GM12891 (cell line): Measurements from ENCODE around the gene TRIM31.
A peak's percentile ranks its signal among the peaks of the same experiment; 100 is the strongest.

Experiments
- PAX5 ChIP-seq: IDR thresholded peaks from 2 replicates; pipeline ENCODE4 v1.6.1; 2011; ENCODE audit warnings: low read length, moderate library complexity, mild to moderate bottlenecking; ENCODE audit not compliant: insufficient read depth, severe bottlenecking
- POLR2A ChIP-seq: IDR thresholded peaks from 2 replicates; pipeline ENCODE4 v1.6.1; 2011; ENCODE audit warnings: low read depth, low read length, control low read depth
- SPI1 ChIP-seq: IDR thresholded peaks from 2 replicates; pipeline ENCODE4 v1.6.1; 2011; ENCODE audit warnings: low read depth, low read length, control low read depth
- TAF1 ChIP-seq: IDR thresholded peaks from 2 replicates; pipeline ENCODE4 v1.6.1; 2011; ENCODE audit warnings: low read depth, low read length, control low read depth

- TF ChIP-seq PAX5 (no peak), POLR2A (no peak), TAF1 (no peak), SPI1 (peak; percentile 41; the same call in 1 of the 2 replicates)
These were observed 9.7 kb downstream of the TRIM31 start for GRCh38 chr6:30102970-30103871.
